ENCODE results near the gene RPL7L1. TPM values are rescaled to one million over a fixed set of nuclear protein-coding genes. Genes with fewer than 3 reads are reported as not detected.
"Not testable (repeated sequence)": the region's sequence is repeated elsewhere in the genome, so short reads cannot be mapped to it uniquely, and the experiment has no call there.

Gene RPL7L1
- total and polyA plus RNA-seq, 4 donors: 105 to 117 (median 108) TPM

GRCh38 chr6:42902429-42903263 is 23.2 kb downstream of the RPL7L1 start:
- not testable (repeated sequence) for DNase-seq (ENCODE audit: low read depth in 4 of 6, low spot score in 6 of 6); H3K36me3 ChIP-seq (ENCODE audit: control insufficient read depth, insufficient read depth, low read length); H3K4me1 ChIP-seq (ENCODE audit: control insufficient read depth, insufficient read depth, low read length); H3K9me3 ChIP-seq (ENCODE audit: control insufficient read depth, insufficient read depth, low read length); H3K27ac ChIP-seq (ENCODE audit: low read depth, low read length); H3K4me3 ChIP-seq (ENCODE audit: low read depth, low read length); H3K27me3 ChIP-seq (ENCODE audit: control insufficient read depth, insufficient read depth, low read length)
- 82% methylated on average over 13 of the region's 22 CpGs for WGBS (ENCODE audit: insufficient coverage)

GRCh38 chr6:42904467-42904866 is 25.1 kb downstream of the RPL7L1 start:
- H3K9me3 ChIP-seq (ENCODE audit: control insufficient read depth, insufficient read depth, low read length): no peaks in the 10 kb centered on the region
- no peak for DNase-seq (ENCODE audit: low read depth in 4 of 6, low spot score in 6 of 6)
- peaks cover 7% of the 10 kb centered on the region for H3K4me1 ChIP-seq (ENCODE audit: control insufficient read depth, insufficient read depth, low read length)
- H3K36me3 ChIP-seq (ENCODE audit: control insufficient read depth, insufficient read depth, low read length): no peaks in the 10 kb centered on the region
- no peaks in the 10 kb centered on the region for H3K27me3 ChIP-seq (ENCODE audit: control insufficient read depth, insufficient read depth, low read length)
- WGBS (ENCODE audit: insufficient coverage): 83% methylated on average over 7 of the region's 10 CpGs
- H3K4me3 ChIP-seq (ENCODE audit: low read depth, low read length): no peak overlapping the region
- no peak overlapping the region for H3K27ac ChIP-seq (ENCODE audit: low read depth, low read length)

- WGBS (ENCODE audit: insufficient coverage): 56% methylated on average over 5 of the region's 5 CpGs
Observed at GRCh38 chr6:42907336-42907735, 27.9 kb downstream of the RPL7L1 start.

GRCh38 chr6:42909835-42910234 is 30.4 kb downstream of the RPL7L1 start:
- Histone ChIP-seq H3K4me1 (ENCODE audit: control insufficient read depth, insufficient read depth, low read length) (peaks cover 11% of the 10 kb centered on the region), H3K9me3 (ENCODE audit: control insufficient read depth, insufficient read depth, low read length) (no peaks in the 10 kb centered on the region), H3K36me3 (ENCODE audit: control insufficient read depth, insufficient read depth, low read length) (no peaks in the 10 kb centered on the region), H3K27ac (ENCODE audit: low read depth, low read length) (no peak overlapping the region), H3K4me3 (ENCODE audit: low read depth, low read length) (no peak overlapping the region), H3K27me3 (ENCODE audit: control insufficient read depth, insufficient read depth, low read length) (no peaks in the 10 kb centered on the region)
- 82% methylated on average over 3 of the region's 10 CpGs for WGBS (ENCODE audit: insufficient coverage)
- DNase-seq (ENCODE audit: low read depth in 4 of 6, low spot score in 6 of 6): no peak

More at GRCh38 chr6:42907336-42907735, 27.9 kb downstream of the RPL7L1 start:
- Histone ChIP-seq H3K9me3 (ENCODE audit: control insufficient read depth, insufficient read depth, low read length) (no peaks in the 10 kb centered on the region), H3K36me3 (ENCODE audit: control insufficient read depth, insufficient read depth, low read length) (no peaks in the 10 kb centered on the region), H3K4me1 (ENCODE audit: control insufficient read depth, insufficient read depth, low read length) (peaks cover 11% of the 10 kb centered on the region), H3K27me3 (ENCODE audit: control insufficient read depth, insufficient read depth, low read length) (no peaks in the 10 kb centered on the region), H3K27ac (ENCODE audit: low read depth, low read length) (no peak overlapping the region), H3K4me3 (ENCODE audit: low read depth, low read length) (no peak overlapping the region)
- no peak for DNase-seq (ENCODE audit: low read depth in 4 of 6, low spot score in 6 of 6)

GRCh38 chr6:42911171-42912021 is 32.0 kb downstream of the RPL7L1 start:
- Histone ChIP-seq H3K36me3 (ENCODE audit: control insufficient read depth, insufficient read depth, low read length) (no peaks in the 10 kb centered on the region), H3K4me3 (ENCODE audit: low read depth, low read length) (peak overlapping the region; percentile 29), H3K4me1 (ENCODE audit: control insufficient read depth, insufficient read depth, low read length) (peaks cover 11% of the 10 kb centered on the region), H3K27ac (ENCODE audit: low read depth, low read length) (peak overlapping the region; percentile 40), H3K27me3 (ENCODE audit: control insufficient read depth, insufficient read depth, low read length) (no peaks in the 10 kb centered on the region), H3K9me3 (ENCODE audit: control insufficient read depth, insufficient read depth, low read length) (no peaks in the 10 kb centered on the region)
- 5% methylated on average over 46 of the region's 49 CpGs for WGBS (ENCODE audit: insufficient coverage)
- DNase-seq (ENCODE audit: low read depth in 4 of 6, low spot score in 6 of 6): peak in 1 of 6 donors; percentile 34

- no peak overlapping the region for H3K4me3 ChIP-seq (ENCODE audit: low read depth, low read length)
- H3K36me3 ChIP-seq (ENCODE audit: control insufficient read depth, insufficient read depth, low read length): no peaks in the 10 kb centered on the region
- 86% methylated on average over 3 of the region's 4 CpGs for WGBS (ENCODE audit: insufficient coverage)
- peaks cover 11% of the 10 kb centered on the region for H3K4me1 ChIP-seq (ENCODE audit: control insufficient read depth, insufficient read depth, low read length)
- DNase-seq (ENCODE audit: low read depth in 4 of 6, low spot score in 6 of 6): no peak
- H3K9me3 ChIP-seq (ENCODE audit: control insufficient read depth, insufficient read depth, low read length): no peaks in the 10 kb centered on the region
- no peak overlapping the region for H3K27ac ChIP-seq (ENCODE audit: low read depth, low read length)
- no peaks in the 10 kb centered on the region for H3K27me3 ChIP-seq (ENCODE audit: control insufficient read depth, insufficient read depth, low read length)
Observed at GRCh38 chr6:42914546-42914945, 35.1 kb downstream of the RPL7L1 start.

GRCh38 chr6:42915732-42916131 is 36.3 kb downstream of the RPL7L1 start, which contains the start of gene PTCRA:
PTCRA (plus strand) TSS chr6:42916053; CDS start chr6:42916070, 17 bp downstream.
- Histone ChIP-seq H3K4me1 (ENCODE audit: control insufficient read depth, insufficient read depth, low read length) (peaks cover 11% of the 10 kb centered on the region), H3K27ac (ENCODE audit: low read depth, low read length) (no peak within 1 kb of the TSS), H3K27me3 (ENCODE audit: control insufficient read depth, insufficient read depth, low read length) (no peaks in the 10 kb centered on the region), H3K4me3 (ENCODE audit: low read depth, low read length) (no peak within 1 kb of the TSS), H3K36me3 (ENCODE audit: control insufficient read depth, insufficient read depth, low read length) (no peaks in the 10 kb centered on the region), H3K9me3 (ENCODE audit: control insufficient read depth, insufficient read depth, low read length) (no peaks in the 10 kb centered on the region)
- 84% methylated on average over 10 of the region's 10 CpGs for WGBS (ENCODE audit: insufficient coverage)
- DNase-seq (ENCODE audit: low read depth in 4 of 6, low spot score in 6 of 6): no peak

GRCh38 chr6:42916288-42916687 is 36.9 kb downstream of the RPL7L1 start:
- no peak for DNase-seq (ENCODE audit: low read depth in 4 of 6, low spot score in 6 of 6)
- Histone ChIP-seq H3K27me3 (ENCODE audit: control insufficient read depth, insufficient read depth, low read length) (no peaks in the 10 kb centered on the region), H3K4me1 (ENCODE audit: control insufficient read depth, insufficient read depth, low read length) (peaks cover 7% of the 10 kb centered on the region), H3K9me3 (ENCODE audit: control insufficient read depth, insufficient read depth, low read length) (no peaks in the 10 kb centered on the region), H3K4me3 (ENCODE audit: low read depth, low read length) (no peak overlapping the region), H3K27ac (ENCODE audit: low read depth, low read length) (no peak overlapping the region), H3K36me3 (ENCODE audit: control insufficient read depth, insufficient read depth, low read length) (no peaks in the 10 kb centered on the region)
- no CpG with 5 or more reads among the region's 1 CpG for WGBS (ENCODE audit: insufficient coverage)

- WGBS (ENCODE audit: insufficient coverage): 67% methylated on average over 4 of the region's 6 CpGs
Observed at GRCh38 chr6:42921801-42922200, 42.4 kb downstream of the RPL7L1 start.

More at GRCh38 chr6:42921801-42922200, 42.4 kb downstream of the RPL7L1 start:
- H3K9me3 ChIP-seq (ENCODE audit: control insufficient read depth, insufficient read depth, low read length): no peaks in the 10 kb centered on the region
- no peak overlapping the region for H3K27ac ChIP-seq (ENCODE audit: low read depth, low read length)
- H3K4me1 ChIP-seq (ENCODE audit: control insufficient read depth, insufficient read depth, low read length): no peaks in the 10 kb centered on the region
- DNase-seq (ENCODE audit: low read depth in 4 of 6, low spot score in 6 of 6): no peak
- H3K36me3 ChIP-seq (ENCODE audit: control insufficient read depth, insufficient read depth, low read length): no peaks in the 10 kb centered on the region
- peaks cover 4% of the 10 kb centered on the region for H3K27me3 ChIP-seq (ENCODE audit: control insufficient read depth, insufficient read depth, low read length)
- no peak overlapping the region for H3K4me3 ChIP-seq (ENCODE audit: low read depth, low read length)
